ENCODE results near the gene SETX.

- TF ChIP-seq, protein P1, sequence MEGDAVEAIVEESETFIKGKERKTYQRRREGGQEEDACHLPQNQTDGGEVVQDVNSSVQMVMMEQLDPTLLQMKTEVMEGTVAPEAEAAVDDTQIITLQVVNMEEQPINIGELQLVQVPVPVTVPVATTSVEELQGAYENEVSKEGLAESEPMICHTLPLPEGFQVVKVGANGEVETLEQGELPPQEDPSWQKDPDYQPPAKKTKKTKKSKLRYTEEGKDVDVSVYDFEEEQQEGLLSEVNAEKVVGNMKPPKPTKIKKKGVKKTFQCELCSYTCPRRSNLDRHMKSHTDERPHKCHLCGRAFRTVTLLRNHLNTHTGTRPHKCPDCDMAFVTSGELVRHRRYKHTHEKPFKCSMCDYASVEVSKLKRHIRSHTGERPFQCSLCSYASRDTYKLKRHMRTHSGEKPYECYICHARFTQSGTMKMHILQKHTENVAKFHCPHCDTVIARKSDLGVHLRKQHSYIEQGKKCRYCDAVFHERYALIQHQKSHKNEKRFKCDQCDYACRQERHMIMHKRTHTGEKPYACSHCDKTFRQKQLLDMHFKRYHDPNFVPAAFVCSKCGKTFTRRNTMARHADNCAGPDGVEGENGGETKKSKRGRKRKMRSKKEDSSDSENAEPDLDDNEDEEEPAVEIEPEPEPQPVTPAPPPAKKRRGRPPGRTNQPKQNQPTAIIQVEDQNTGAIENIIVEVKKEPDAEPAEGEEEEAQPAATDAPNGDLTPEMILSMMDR (IDR thresholded peaks at IDR 0.05) = no peak
- no peak for TF ChIP-seq POLR2A (IDR thresholded peaks at IDR 0.05)
Observed at GRCh38 chr9:132232522-132232921, 122.3 kb downstream of the SETX start.
